ENCODE measurements around the gene UPF1.

UPF1 gene

GRCh38 chr19:18832306-18833140 lies 764 bp downstream of the UPF1 start:
- ChIA-PET CTCF (interaction anchor here (0.6 to 2.1 kb wide), 3 partner anchors 9 to 14 kb away, joined by 4 to 6 read pairs (median 4); no protein-coding TSS in a partner anchor), POLR2A (interaction anchor here (0.6 to 3.9 kb wide), 15 partner anchors 9 to 549 kb away, joined by 3 to 42 read pairs (median 4); partner anchors contain the start of genes COMP and REX1BD)
- DNase-seq (ENCODE audit: extremely low spot score): peak; percentile 31
- no peak for TF ChIP-seq CTBP1 (IDR thresholded peaks at IDR 0.05; ENCODE audit: borderline replicate concordance)
- TF ChIP-seq ARNT (IDR thresholded peaks at IDR 0.05): no peak
- TF ChIP-seq FOXM1 (IDR thresholded peaks at IDR 0.05; ENCODE audit: borderline replicate concordance): no peak
- TF ChIP-seq, protein P1, sequence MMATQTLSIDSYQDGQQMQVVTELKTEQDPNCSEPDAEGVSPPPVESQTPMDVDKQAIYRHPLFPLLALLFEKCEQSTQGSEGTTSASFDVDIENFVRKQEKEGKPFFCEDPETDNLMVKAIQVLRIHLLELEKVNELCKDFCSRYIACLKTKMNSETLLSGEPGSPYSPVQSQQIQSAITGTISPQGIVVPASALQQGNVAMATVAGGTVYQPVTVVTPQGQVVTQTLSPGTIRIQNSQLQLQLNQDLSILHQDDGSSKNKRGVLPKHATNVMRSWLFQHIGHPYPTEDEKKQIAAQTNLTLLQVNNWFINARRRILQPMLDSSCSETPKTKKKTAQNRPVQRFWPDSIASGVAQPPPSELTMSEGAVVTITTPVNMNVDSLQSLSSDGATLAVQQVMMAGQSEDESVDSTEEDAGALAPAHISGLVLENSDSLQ (IDR thresholded peaks at IDR 0.05): no peak
- TF ChIP-seq L3MBTL2 (conservative IDR thresholded peaks at IDR 0.05): no peak
- TF ChIP-seq SUZ12 (IDR thresholded peaks at IDR 0.05): no peak
- no peak for TF ChIP-seq HDGF (IDR thresholded peaks at IDR 0.05; ENCODE audit: borderline replicate concordance)
- TF ChIP-seq FOXA1 (IDR thresholded peaks at IDR 0.05): no peak
- no peak for TF ChIP-seq NFRKB (IDR thresholded peaks at IDR 0.05)
- TF ChIP-seq TARDBP (IDR thresholded peaks at IDR 0.05): no peak
- no peak for TF ChIP-seq ZNF384 (IDR thresholded peaks at IDR 0.05)
- TF ChIP-seq FOXK2 (IDR thresholded peaks at IDR 0.05): no peak
- no peak for TF ChIP-seq LEF1 (IDR thresholded peaks at IDR 0.05; ENCODE audit: borderline replicate concordance)

GRCh38 chr19:18833141-18833476 lies 1.4 kb downstream of the UPF1 start:
- DNase-seq (ENCODE audit: extremely low spot score): no peak
- CTCF ChIA-PET: interaction anchor here (1.5 to 2.1 kb wide), 2 partner anchors 8 to 14 kb away, joined by 4 to 6 read pairs; no protein-coding TSS in a partner anchor
- no peak for TF ChIP-seq NFRKB (IDR thresholded peaks at IDR 0.05)
- no peak for TF ChIP-seq CTBP1 (IDR thresholded peaks at IDR 0.05; ENCODE audit: borderline replicate concordance)
- TF ChIP-seq ZNF384 (IDR thresholded peaks at IDR 0.05): no peak
- TF ChIP-seq ARNT (IDR thresholded peaks at IDR 0.05): no peak
- TF ChIP-seq, protein P1 (IDR thresholded peaks at IDR 0.05): no peak
- TF ChIP-seq HDGF (IDR thresholded peaks at IDR 0.05; ENCODE audit: borderline replicate concordance): no peak
- TF ChIP-seq FOXA1 (IDR thresholded peaks at IDR 0.05): no peak
- no peak for TF ChIP-seq TARDBP (IDR thresholded peaks at IDR 0.05)
- no peak for TF ChIP-seq SP1 (IDR thresholded peaks at IDR 0.05)
- TF ChIP-seq LEF1 (IDR thresholded peaks at IDR 0.05; ENCODE audit: borderline replicate concordance): no peak
- no peak for TF ChIP-seq FOXM1 (IDR thresholded peaks at IDR 0.05; ENCODE audit: borderline replicate concordance)
- POLR2A ChIA-PET: interaction anchor here (2.0 to 3.9 kb wide), 4 partner anchors 8 to 46 kb away, joined by 8 to 42 read pairs (median 16); no protein-coding TSS in a partner anchor

DNA sequence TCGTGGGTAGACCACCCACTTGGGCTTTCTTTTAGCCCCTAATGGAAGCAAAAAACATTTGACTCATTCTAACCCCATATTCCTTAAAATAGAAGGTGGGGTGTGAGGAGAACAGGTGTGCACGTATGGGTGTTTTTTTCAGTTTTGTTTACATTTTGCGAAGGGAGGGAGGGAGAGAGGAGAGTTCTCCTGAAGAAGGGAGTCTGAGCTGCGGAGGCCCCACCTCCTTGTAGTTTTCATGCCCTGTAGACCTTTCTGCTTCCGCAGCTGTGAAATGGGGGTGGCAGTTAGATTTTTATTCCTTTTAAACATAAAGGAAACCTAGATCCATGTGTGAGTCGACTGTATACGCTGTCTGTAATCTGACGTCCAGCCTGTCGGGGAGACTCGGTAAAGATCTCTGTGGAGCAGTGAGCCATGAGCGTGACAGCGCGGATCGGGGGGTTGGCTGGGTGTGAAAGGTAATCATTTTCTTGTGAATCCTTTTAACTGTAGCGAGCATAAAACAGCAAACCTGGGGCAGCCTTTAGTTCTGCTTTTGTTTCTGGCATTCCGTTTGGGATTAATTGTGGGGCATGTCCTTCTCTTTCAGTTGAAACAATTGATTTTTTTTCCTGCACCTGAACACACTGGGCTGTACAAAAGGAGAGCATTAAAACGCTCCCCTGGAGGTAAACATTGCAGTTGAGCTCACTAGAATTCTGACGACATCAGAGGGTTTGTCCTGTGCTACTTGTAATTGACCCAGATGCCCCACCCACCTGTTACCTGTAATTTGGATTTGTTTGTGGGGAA lies 2.3 kb downstream of the UPF1 start:
- no peak for DNase-seq (ENCODE audit: extremely low spot score)
- CTCF ChIA-PET: interaction anchor here (0.6 to 2.1 kb wide), 2 partner anchors 13 to 696 kb away, joined by 3 to 6 read pairs; no protein-coding TSS in a partner anchor
- POLR2A ChIA-PET: no interaction called here
- TF ChIP-seq CTBP1 (IDR thresholded peaks at IDR 0.05; ENCODE audit: borderline replicate concordance) (no peak), ARNT (IDR thresholded peaks at IDR 0.05) (no peak), NFRKB (IDR thresholded peaks at IDR 0.05) (no peak), LEF1 (IDR thresholded peaks at IDR 0.05; ENCODE audit: borderline replicate concordance) (no peak), SUZ12 (IDR thresholded peaks at IDR 0.05) (no peak), TARDBP (IDR thresholded peaks at IDR 0.05) (no peak), ELF4 (IDR thresholded peaks at IDR 0.05) (no peak), SP1 (IDR thresholded peaks at IDR 0.05) (no peak), L3MBTL2 (conservative IDR thresholded peaks at IDR 0.05) (no peak), FOXK2 (IDR thresholded peaks at IDR 0.05) (no peak), BHLHE40 (IDR thresholded peaks at IDR 0.05; ENCODE audit: borderline replicate concordance) (no peak), FOXM1 (IDR thresholded peaks at IDR 0.05; ENCODE audit: borderline replicate concordance) (no peak), HDGF (IDR thresholded peaks at IDR 0.05; ENCODE audit: borderline replicate concordance) (no peak), ZNF384 (IDR thresholded peaks at IDR 0.05) (no peak), FOXA1 (IDR thresholded peaks at IDR 0.05) (no peak)
- TF ChIP-seq, protein P1 (IDR thresholded peaks at IDR 0.05): no peak

DNA sequence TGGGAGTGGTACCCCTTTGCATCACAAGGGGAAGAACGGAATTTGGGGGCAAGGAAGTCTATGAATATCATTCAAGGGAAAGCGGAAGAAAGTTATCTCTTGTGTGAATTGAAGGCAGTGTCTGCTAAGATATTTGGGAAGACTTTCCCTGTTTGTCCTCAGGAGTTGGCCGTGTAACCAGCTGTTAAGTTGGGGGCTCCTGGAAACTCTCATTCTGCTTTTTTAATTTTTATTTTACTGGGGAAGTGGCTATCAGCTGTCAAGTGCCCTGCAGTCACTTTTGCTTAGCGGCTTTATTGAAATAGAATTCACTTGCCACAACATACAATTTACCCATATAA lies 2.9 kb downstream of the UPF1 start:
- TF ChIP-seq NFRKB (IDR thresholded peaks at IDR 0.05) (no peak), FOXK2 (IDR thresholded peaks at IDR 0.05) (no peak), SUZ12 (IDR thresholded peaks at IDR 0.05) (no peak), BHLHE40 (IDR thresholded peaks at IDR 0.05; ENCODE audit: borderline replicate concordance) (no peak), L3MBTL2 (conservative IDR thresholded peaks at IDR 0.05) (no peak), HDGF (IDR thresholded peaks at IDR 0.05; ENCODE audit: borderline replicate concordance) (no peak), ARNT (IDR thresholded peaks at IDR 0.05) (no peak), SP1 (IDR thresholded peaks at IDR 0.05) (no peak), FOXA1 (IDR thresholded peaks at IDR 0.05) (no peak), ZNF384 (IDR thresholded peaks at IDR 0.05) (no peak)
- ChIA-PET CTCF (no interaction called here), POLR2A (no interaction called here)
- DNase-seq (ENCODE audit: extremely low spot score): no peak
